Endothelial cell (in vitro differentiated cells): ENCODE measurements around the gene RGS17. TPM values are rescaled to one million over a fixed set of nuclear protein-coding genes. Genes with fewer than 3 reads are reported as not detected.

ENCODE experiments used
- DNase-seq: peaks from one replicate; pipeline ENCODE4 v3.0.0; 2021; ENCODE audit warnings: low spot score
- H3K27ac Mint-ChIP-seq: one replicate; pipeline ENCODE4 v1.8.0; 2021; ENCODE audit warnings: mixed read lengths, inconsistent platforms; ENCODE audit not compliant: unreplicated experiment
- H3K27me3 Mint-ChIP-seq: one replicate; pipeline ENCODE4 v1.8.0; 2021; ENCODE audit warnings: mild to moderate bottlenecking, moderate library complexity, mixed read lengths, inconsistent platforms; ENCODE audit not compliant: unreplicated experiment
- H3K36me3 Mint-ChIP-seq: one replicate; pipeline ENCODE4 v1.8.0; 2021; ENCODE audit warnings: mild to moderate bottlenecking, low read depth, mixed read lengths, inconsistent platforms; ENCODE audit not compliant: unreplicated experiment
- H3K4me1 Mint-ChIP-seq: one replicate; pipeline ENCODE4 v1.8.0; 2021; ENCODE audit warnings: mild to moderate bottlenecking, mixed read lengths, inconsistent platforms; ENCODE audit not compliant: unreplicated experiment
- H3K4me3 Mint-ChIP-seq: one replicate; pipeline ENCODE4 v1.8.0; 2021; ENCODE audit warnings: mild to moderate bottlenecking, mixed read lengths, inconsistent platforms; ENCODE audit not compliant: unreplicated experiment
- H3K9me3 Mint-ChIP-seq: one replicate; pipeline ENCODE4 v1.8.0; 2021; ENCODE audit warnings: mixed read lengths, inconsistent platforms; ENCODE audit not compliant: unreplicated experiment
- CTCF ChIP-seq: fragments of 200-600 bp; sonication (generic); IDR thresholded peaks from one replicate; pipeline ENCODE4 v1.5.0; 2021; ENCODE audit warnings: antibody characterized with exemption; ENCODE audit not compliant: unreplicated experiment
- total RNA-seq: library from RNA; stranded (reverse); fragmentation: NEBNext Ultra II Directional; extraction: Animal tissue kit (Norgen Biotek cat#: 25700); gene quantifications from one replicate; pipeline ENCODE4 v1.2.1, GENCODE V29; 2021; ENCODE audit not compliant: unreplicated experiment

RGS17 gene
- total RNA-seq, 1 donor from 2014 or later, result 12.0 TPM

- no peak for TF ChIP-seq CTCF
- Mint-ChIP-seq H3K4me1 (peaks cover 25% of the 10 kb centered on the region), H3K36me3 (peaks cover 4% of the 10 kb centered on the region)
Measured at GRCh38 chr6:152983637-152984512, 147.2 kb downstream of the RGS17 start.

GRCh38 chr6:152982904-152983636 lies 148.0 kb downstream of the RGS17 start, which contains the start of gene FBXO5:
Gene FBXO5, minus strand, starts transcription at chr6:152983041. Its CDS starts 82 bp downstream, at chr6:152982959.
- Mint-ChIP-seq H3K36me3 (peaks cover 4% of the 10 kb centered on the region), H3K9me3 (no peaks in the 10 kb centered on the region), H3K27ac (peak within 1 kb of the TSS; percentile 98), H3K4me3 (peak within 1 kb of the TSS; percentile 99), H3K27me3 (peaks cover 3% of the 10 kb centered on the region), H3K4me1 (peaks cover 25% of the 10 kb centered on the region)
- DNase-seq, result peak; percentile 96
- no peak for TF ChIP-seq CTCF

More at GRCh38 chr6:152983637-152984512, 147.2 kb downstream of the RGS17 start:
- Mint-ChIP-seq H3K4me3 (peak overlapping the region; percentile 99), H3K9me3 (no peaks in the 10 kb centered on the region), H3K27me3 (peaks cover 3% of the 10 kb centered on the region), H3K27ac (peak overlapping the region; percentile 98)
- peak; percentile 99 for DNase-seq

- DNase-seq, result peak; percentile 22
- peaks cover 3% of the 10 kb centered on the region for H3K27me3 Mint-ChIP-seq
- TF ChIP-seq CTCF, result no peak
- H3K4me3 Mint-ChIP-seq, result peak overlapping the region; percentile 99
- no peaks in the 10 kb centered on the region for H3K9me3 Mint-ChIP-seq
- H3K4me1 Mint-ChIP-seq, result peaks cover 25% of the 10 kb centered on the region
- peak overlapping the region; percentile 72 for H3K27ac Mint-ChIP-seq
- peaks cover 4% of the 10 kb centered on the region for H3K36me3 Mint-ChIP-seq
Measured at GRCh38 chr6:152981989-152982903, 148.8 kb downstream of the RGS17 start.

- peaks cover 30% of the 10 kb centered on the region for H3K4me1 Mint-ChIP-seq
- peak overlapping the region; percentile 5 for H3K4me3 Mint-ChIP-seq
- TF ChIP-seq CTCF, result no peak
- DNase-seq, result no peak
- no peaks in the 10 kb centered on the region for H3K9me3 Mint-ChIP-seq
- H3K27ac Mint-ChIP-seq, result peak overlapping the region; percentile 12
- no peaks in the 10 kb centered on the region for H3K36me3 Mint-ChIP-seq
- peaks cover 3% of the 10 kb centered on the region for H3K27me3 Mint-ChIP-seq
Measured at GRCh38 chr6:152981219-152981618, 149.9 kb downstream of the RGS17 start.
